Esophagus squamous epithelium (tissue), 5 donors: ENCODE measurements around the gene MAGEB4. TPM values are rescaled to one million over a fixed set of nuclear protein-coding genes. Genes with fewer than 3 reads are reported as not detected.
"Not testable (repeated sequence)": the region's sequence is repeated elsewhere in the genome, so short reads cannot be mapped to it uniquely, and the experiment has no call there.

Source experiments
- DNase-seq: peaks from one replicate; lab custom pipeline; 2025; lab: John Stamatoyannopoulos, UW
- H3K27ac ChIP-seq, 4 donors: fragments of 200-600 bp; sonication (generic); one replicate each; pipeline ENCODE4 v1.5.1; 2016 to 2019; ENCODE audit warnings: mild to moderate bottlenecking in 1 of 4
- H3K27me3 ChIP-seq, 4 donors: fragments of 200-600 bp; sonication (generic); 1 replicate in 3 of 4; 2 replicates in 1 of 4; pipeline versions ENCODE4 v1.5.1 to v1.6.0; 2017 to 2021; ENCODE audit warnings: antibody characterized with exemption in 1 of 4
- H3K36me3 ChIP-seq, 3 donors: fragments of 200-600 bp; sonication (generic); one replicate each; pipeline ENCODE4 v1.5.1; 2016 to 2019
- H3K4me1 ChIP-seq, 3 donors: fragments of 200-600 bp; sonication (generic); one replicate each; pipeline ENCODE4 v1.5.1; 2017 to 2019
- H3K4me3 ChIP-seq, 4 donors: fragments of 200-600 bp; sonication (generic); 1 replicate in 3 of 4; 2 replicates in 1 of 4; pipeline ENCODE4 v1.5.1; 2016 to 2019; ENCODE audit warnings: mild to moderate bottlenecking in 2 of 4, moderate library complexity in 1 of 4
- H3K9me3 ChIP-seq, 3 donors: fragments of 200-600 bp; sonication (generic); one replicate each; pipeline ENCODE4 v1.5.1; 2016 to 2019
- CTCF ChIP-seq, 6 experiments: fragments of 450-650 bp in 4 of 6; fragments of 200-600 bp in 2 of 6; sonication (generic) in 2 of 6; IDR thresholded peaks; one replicate each; pipeline ENCODE4 v1.5.1; 2016 to 2019; ENCODE audit warnings: antibody characterized with exemption in 6 of 6, mild to moderate bottlenecking in 4 of 6, moderate library complexity in 4 of 6
- POLR2A ChIP-seq, 4 donors: fragments of 450-650 bp; IDR thresholded peaks; one replicate each; pipeline ENCODE4 v1.6.1; 2017; ENCODE audit warnings: antibody characterized with exemption in 4 of 4, mild to moderate bottlenecking in 4 of 4, moderate library complexity in 3 of 4
- WGBS, 2 donors: methylation state at CpG; one replicate each; pipeline ENCODE4 v1.1.5; 2018; 5-methylcytosine and 5-hydroxymethylcytosine counted together
- intact Hi-C: fragments of 100-400 bp; cut with DNase I; formaldehyde crosslinking; loops from one replicate; pipeline ENCODE4 v1.15.0; 2022
- total RNA-seq, 4 donors: library from RNA; depleted of rRNA; stranded (reverse); fragments of >200 nt; gene quantifications; one replicate each; pipeline ENCODE4 v1.1.0, GENCODE V29; 2016
- donor health status: DM: yes; HTN: yes; CAD: no.

The MAGEB4 gene
- total RNA-seq: not detected

GRCh38 chrX:30241724-30242415 lies at the start of gene MAGEB4:
TSS of gene MAGEB4 (plus strand) at chrX:30242000. CDS start at chrX:30242136, 136 bp downstream.
- intact Hi-C loops: no loop called here
- Histone ChIP-seq H3K4me3 (no peak within 1 kb of the TSS), H3K27ac (no peak within 1 kb of the TSS), H3K27me3 (no peaks in the 10 kb centered on the region), H3K36me3 (no peaks in the 10 kb centered on the region), H3K9me3 (no peaks in the 10 kb centered on the region), H3K4me1 (no peaks in the 10 kb centered on the region)
- no peak for DNase-seq
- 81% methylated on average over 8 of the region's 10 CpGs; no CpG with 5 or more reads in 1 of the 2 donors for WGBS, 2 donors
- TF ChIP-seq CTCF (IDR thresholded peaks at IDR 0.05): no peak
- no peak for TF ChIP-seq POLR2A (IDR thresholded peaks at IDR 0.05)

- 63 to 74% methylated on average over 4 to 6 of the region's 6 CpGs for WGBS, 2 donors
Observed at GRCh38 chrX:30193910-30194309, 47.9 kb upstream of the MAGEB4 start.

GRCh38 chrX:30196322-30196721 lies 45.5 kb upstream of the MAGEB4 start:
- H3K27ac ChIP-seq: no peak overlapping the region
- H3K9me3 ChIP-seq: no peaks in the 10 kb centered on the region
- no peaks in the 10 kb centered on the region for H3K4me1 ChIP-seq
- intact Hi-C loops: no loop called here
- H3K27me3 ChIP-seq: no peaks in the 10 kb centered on the region
- H3K36me3 ChIP-seq: no peaks in the 10 kb centered on the region
- no peak for DNase-seq
- no peak for TF ChIP-seq POLR2A (IDR thresholded peaks at IDR 0.05)
- TF ChIP-seq CTCF (IDR thresholded peaks at IDR 0.05): no peak
- WGBS, 2 donors: 7 to 17% methylated on average over 1 of the region's 1 CpG
- H3K4me3 ChIP-seq: no peak overlapping the region

More at GRCh38 chrX:30193910-30194309, 47.9 kb upstream of the MAGEB4 start:
- H3K36me3 ChIP-seq, H3K4me1 ChIP-seq, H3K27ac ChIP-seq, H3K9me3 ChIP-seq, intact Hi-C loops, DNase-seq, H3K4me3 ChIP-seq, H3K27me3 ChIP-seq: not testable (repeated sequence)

GRCh38 chrX:30212172-30212571 lies 29.6 kb upstream of the MAGEB4 start:
- H3K4me3 ChIP-seq: no peak overlapping the region
- no peaks in the 10 kb centered on the region for H3K4me1 ChIP-seq
- H3K27ac ChIP-seq: no peak overlapping the region
- H3K36me3 ChIP-seq: no peaks in the 10 kb centered on the region
- H3K9me3 ChIP-seq: no peaks in the 10 kb centered on the region
- TF ChIP-seq CTCF (IDR thresholded peaks at IDR 0.05) (no peak), POLR2A (IDR thresholded peaks at IDR 0.05) (no peak)
- no peaks in the 10 kb centered on the region for H3K27me3 ChIP-seq
- intact Hi-C loops: no loop called here
- DNase-seq: no peak
- WGBS, 2 donors: 79 to 90% methylated on average over 2 of the region's 2 CpGs

- intact Hi-C loops: no loop called here
- TF ChIP-seq CTCF (IDR thresholded peaks at IDR 0.05): no peak
- TF ChIP-seq POLR2A (IDR thresholded peaks at IDR 0.05): no peak
- 87% methylated on average over 4 of the region's 29 CpGs; no CpG with 5 or more reads in 1 of the 2 donors for WGBS, 2 donors
Observed at GRCh38 chrX:30215357-30215843, 26.4 kb upstream of the MAGEB4 start, which contains the start of gene MAGEB2. TSS of gene MAGEB2 (plus strand) at chrX:30215563. CDS start at chrX:30218581, 3,018 bp downstream.

More at GRCh38 chrX:30215357-30215843, 26.4 kb upstream of the MAGEB4 start, which contains the start of gene MAGEB2:
- Histone ChIP-seq H3K4me1 (no peaks in the 10 kb centered on the region), H3K36me3 (no peaks in the 10 kb centered on the region), H3K27me3 (no peaks in the 10 kb centered on the region), H3K27ac (no peak within 1 kb of the TSS), H3K9me3 (no peaks in the 10 kb centered on the region), H3K4me3 (no peak within 1 kb of the TSS)
- DNase-seq: no peak
